ENCODE measurements around the gene EPB41L2.

- TF ChIP-seq EZH2 (IDR thresholded peaks at IDR 0.05; ENCODE audit: insufficient read depth, poor library complexity, severe bottlenecking), result no peak
- no peak for TF ChIP-seq EZH2phosphoT487 (IDR thresholded peaks at IDR 0.05; ENCODE audit: insufficient read depth, low read depth)
These were observed 40.9 kb upstream of the EPB41L2 start for GRCh38 chr6:131103901-131104300.
